ENCODE data around the gene DBP. TPM values are rescaled to one million over a fixed set of nuclear protein-coding genes. Genes with fewer than 3 reads are reported as not detected.

Gene DBP
- total and polyA plus RNA-seq, 2 of the 13 experiments (the other 11 are each of a cell fraction or from before 2014, with no cell fraction given): 1.7 to 5.8 TPM

- TF ChIP-seq ATF2 (CRISPR knock-in tag; IDR thresholded peaks at IDR 0.05) (0 out of 2 replicates have a peak, but pooled peaks have one; percentile 49), NR2C2 (CRISPR knock-in tag; IDR thresholded peaks at IDR 0.05; ENCODE audit: borderline replicate concordance) (peak; percentile 49), ZNF556 (CRISPR knock-in tag; IDR thresholded peaks at IDR 0.05; ENCODE audit: borderline replicate concordance) (no peak), CSRNP2 (CRISPR knock-in tag; conservative IDR thresholded peaks at IDR 0.05; ENCODE audit: low read depth) (no peak), FLYWCH1 (CRISPR knock-in tag; IDR thresholded peaks at IDR 0.05) (peak; percentile 91), ZNF576 (CRISPR knock-in tag; IDR thresholded peaks at IDR 0.05) (no peak; the same call in 1 of the 2 replicates), SETDB1 (CRISPR knock-in tag; IDR thresholded peaks at IDR 0.05; ENCODE audit: borderline replicate concordance) (no peak), ZBTB34 (CRISPR knock-in tag; IDR thresholded peaks at IDR 0.05) (peak; percentile 72; the same call in 1 of the 2 replicates), ZNF777 (CRISPR knock-in tag; IDR thresholded peaks at IDR 0.05) (no peak), U2AF1 (optimal IDR thresholded peaks at IDR 0.05; ENCODE audit: low read depth, low read length) (peak; percentile 24), ZFP90 (CRISPR knock-in tag; IDR thresholded peaks at IDR 0.05; ENCODE audit: borderline replicate concordance) (peak; percentile 41; the same call in 1 of the 2 replicates), ZNF616 (CRISPR knock-in tag; IDR thresholded peaks at IDR 0.05; ENCODE audit: low read depth) (peak; percentile 90; the same call in 1 of the 2 replicates), ZBTB43 (CRISPR knock-in tag; conservative IDR thresholded peaks at IDR 0.05) (peak; percentile 78; the same call in 1 of the 2 replicates), SIX1 (CRISPR knock-in tag; IDR thresholded peaks at IDR 0.05; ENCODE audit: borderline replicate concordance) (no peak), TRIM24 (CRISPR knock-in tag; IDR thresholded peaks at IDR 0.05) (no peak), TP53 (CRISPR knock-in tag; conservative IDR thresholded peaks at IDR 0.05) (no peak), MTA1 (CRISPR knock-in tag; IDR thresholded peaks at IDR 0.05; ENCODE audit: borderline replicate concordance) (peak; percentile 35; the same call in 1 of the 2 replicates), LRRFIP1 (CRISPR knock-in tag; conservative IDR thresholded peaks at IDR 0.05) (no peak), SMC3 (IDR thresholded peaks at IDR 0.05; ENCODE audit: low read length) (no peak), ZNF550 (CRISPR knock-in tag; IDR thresholded peaks at IDR 0.05; ENCODE audit: borderline replicate concordance) (no peak), EED (CRISPR knock-in tag; IDR thresholded peaks at IDR 0.05) (peak; percentile 70; the same call in 1 of the 2 replicates), CEBPG (CRISPR knock-in tag; IDR thresholded peaks at IDR 0.05) (0 out of 2 replicates have a peak, but pooled peaks have one; percentile 37)
These were observed 319 bp upstream of the DBP start (continued) for GRCh38 chr19:48637449-48637947.

All from HepG2 (cell line).